GM18508 (cell line): Measurements from ENCODE around the gene DLK2.
"Not testable (repeated sequence)": the region's sequence is repeated elsewhere in the genome, so short reads cannot be mapped to it uniquely, and the experiment has no call there.

ENCODE experiments used
- ATAC-seq: cut with Tn5 transposase; IDR thresholded peaks from one replicate; pipeline ENCODE4 v1.9.1; 2021; ENCODE audit warnings: moderate number of reproducible peaks; ENCODE audit not compliant: insufficient read depth, unreplicated experiment

Gene DLK2, protein sequence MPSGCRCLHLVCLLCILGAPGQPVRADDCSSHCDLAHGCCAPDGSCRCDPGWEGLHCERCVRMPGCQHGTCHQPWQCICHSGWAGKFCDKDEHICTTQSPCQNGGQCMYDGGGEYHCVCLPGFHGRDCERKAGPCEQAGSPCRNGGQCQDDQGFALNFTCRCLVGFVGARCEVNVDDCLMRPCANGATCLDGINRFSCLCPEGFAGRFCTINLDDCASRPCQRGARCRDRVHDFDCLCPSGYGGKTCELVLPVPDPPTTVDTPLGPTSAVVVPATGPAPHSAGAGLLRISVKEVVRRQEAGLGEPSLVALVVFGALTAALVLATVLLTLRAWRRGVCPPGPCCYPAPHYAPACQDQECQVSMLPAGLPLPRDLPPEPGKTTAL

DNA sequence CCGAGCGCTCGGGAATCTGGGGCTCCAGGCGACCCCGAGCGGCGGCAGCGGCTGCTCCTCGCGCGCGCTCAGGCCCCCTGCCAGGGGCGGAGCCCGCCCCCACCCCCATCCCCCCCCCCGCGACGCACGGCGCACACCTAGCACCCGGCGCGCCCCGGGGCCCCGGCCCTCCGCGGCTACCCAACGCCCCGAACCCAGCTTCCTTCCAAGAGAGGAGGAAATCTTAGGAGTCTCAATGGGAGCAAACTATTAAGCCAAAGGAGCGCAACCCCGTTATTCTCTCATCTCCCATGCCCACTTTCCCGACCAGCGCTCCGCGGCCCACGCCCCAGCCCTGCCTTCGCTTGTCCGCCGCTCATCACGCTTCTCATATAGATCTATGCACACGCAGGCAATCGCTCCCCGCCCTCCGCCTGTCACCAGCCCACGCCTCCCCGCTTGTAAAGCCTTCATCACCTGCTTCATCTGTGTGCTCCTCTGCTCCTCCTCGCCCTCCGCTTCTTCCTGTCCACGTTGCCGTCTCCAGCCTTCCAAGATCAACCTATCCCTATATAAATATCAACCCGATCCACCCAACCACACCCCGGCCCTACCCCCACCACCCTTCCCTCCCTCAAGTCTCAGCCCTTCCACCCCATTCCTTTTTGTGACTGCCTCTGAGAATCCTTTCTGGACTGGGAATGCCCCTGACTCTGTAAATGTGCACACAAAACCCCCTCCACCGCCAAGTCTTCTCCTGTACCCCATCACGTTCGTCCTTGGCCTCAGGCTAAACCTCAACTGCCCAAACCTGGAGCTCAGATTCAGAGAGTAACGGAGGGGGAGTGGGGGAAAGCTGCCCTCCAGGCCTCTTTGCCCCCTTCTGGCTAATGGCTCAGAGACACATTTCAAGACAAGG lies at the start of gene DLK2:
Gene DLK2 (minus strand): TSS at position 18 of the 898 bp plus-strand sequence. CDS start 723 bp downstream, outside the sequence.
- no peak for ATAC-seq

DNA sequence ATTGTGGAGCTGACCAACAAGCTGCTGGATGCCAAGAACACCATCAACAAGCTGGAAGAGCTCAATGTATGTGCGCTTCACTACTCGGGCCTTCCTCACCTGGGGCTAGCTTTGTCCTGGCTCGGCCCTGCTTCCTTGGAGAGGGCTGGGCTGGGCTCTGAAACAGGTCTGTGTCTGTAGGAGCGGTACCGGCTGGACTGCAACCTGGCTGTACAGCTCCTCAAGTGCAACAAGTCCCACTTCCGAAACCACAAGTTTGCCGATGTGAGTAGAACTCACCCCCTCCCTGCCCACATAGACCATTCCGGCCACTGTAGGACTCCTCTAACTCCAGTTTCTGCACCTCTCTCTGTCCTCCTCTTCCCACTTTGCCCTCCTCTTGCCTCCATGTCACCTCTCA lies 48.1 kb upstream of the DLK2 start:
- no peak for ATAC-seq

DNA sequence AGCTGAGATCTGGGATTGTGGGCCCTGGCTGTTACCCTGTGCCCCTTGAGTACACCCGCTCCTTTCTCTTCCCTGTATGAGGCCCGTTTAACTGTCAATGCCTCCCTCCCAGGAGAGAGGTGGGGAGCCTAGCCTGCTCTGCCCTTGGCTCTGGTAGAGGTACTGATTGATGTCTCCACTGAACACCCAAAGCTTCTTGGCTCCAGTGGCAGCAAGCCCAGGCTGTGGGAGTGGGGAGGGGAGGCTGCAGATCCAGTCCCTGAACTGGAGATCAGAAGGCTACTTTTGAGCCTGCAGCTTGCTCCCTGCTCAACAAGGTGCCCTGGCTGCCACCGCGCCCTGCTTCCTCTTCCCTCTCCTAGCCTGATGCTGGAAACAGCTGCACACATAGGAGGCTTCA lies 47.3 kb upstream of the DLK2 start:
- ATAC-seq: no peak

DNA sequence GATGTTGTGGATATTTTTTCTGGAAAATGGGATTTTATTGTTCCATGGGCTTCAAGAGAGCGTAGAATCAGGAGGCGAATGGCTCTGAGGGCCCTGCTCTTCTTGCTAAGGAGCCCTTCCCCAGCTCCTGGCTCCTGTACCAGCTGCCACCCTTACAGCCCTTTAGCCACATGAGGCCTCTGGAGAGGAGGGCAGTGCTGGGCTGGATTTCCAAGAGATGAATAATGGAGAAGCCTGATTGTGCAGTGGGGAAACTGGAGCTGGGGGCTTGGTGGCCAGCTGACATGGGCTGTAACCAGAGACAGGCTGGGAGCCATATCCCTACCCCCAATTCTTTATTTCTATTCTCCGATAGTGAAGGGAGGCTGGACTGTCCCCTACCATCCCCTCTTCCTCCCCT lies 45.6 kb upstream of the DLK2 start:
- no peak for ATAC-seq

DNA sequence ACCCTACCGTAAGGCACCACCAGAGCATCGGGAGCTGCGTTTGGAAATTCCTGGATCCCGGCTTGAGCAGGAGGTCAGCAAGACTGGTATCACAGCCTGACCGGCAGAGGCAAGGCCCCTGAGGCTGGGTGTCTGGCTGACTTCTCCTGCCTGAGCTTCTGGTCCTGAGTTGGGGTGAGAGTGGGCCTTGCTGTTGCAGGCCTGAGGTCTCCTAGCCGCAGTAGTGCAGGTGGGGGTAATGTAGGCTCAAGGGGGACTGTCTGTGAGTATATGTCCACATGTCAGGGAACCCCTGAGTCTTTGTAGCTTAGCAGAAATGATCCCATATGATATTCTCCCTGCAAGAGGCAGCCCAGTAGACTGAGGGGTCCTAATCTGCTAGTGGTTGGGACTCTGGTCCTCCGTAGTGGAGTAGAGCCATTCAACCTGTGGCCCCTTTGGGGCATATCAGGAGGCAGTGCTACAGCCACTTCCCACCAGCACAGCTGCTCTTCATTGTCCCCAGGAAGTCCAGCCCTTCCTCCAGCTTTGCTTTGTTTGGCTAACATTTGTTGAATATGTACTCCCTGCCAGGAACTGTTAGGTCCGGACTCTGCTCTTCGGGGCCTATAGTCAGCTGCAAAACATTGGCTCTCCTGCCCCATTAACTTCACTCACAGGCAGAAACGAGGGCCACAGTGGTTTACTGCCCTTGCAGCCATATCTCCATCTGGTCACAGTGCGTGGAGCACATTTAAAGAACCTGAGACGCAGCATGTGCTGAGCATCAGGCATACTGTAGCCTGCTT lies 43.9 kb upstream of the DLK2 start:
- ATAC-seq: no peak

DNA sequence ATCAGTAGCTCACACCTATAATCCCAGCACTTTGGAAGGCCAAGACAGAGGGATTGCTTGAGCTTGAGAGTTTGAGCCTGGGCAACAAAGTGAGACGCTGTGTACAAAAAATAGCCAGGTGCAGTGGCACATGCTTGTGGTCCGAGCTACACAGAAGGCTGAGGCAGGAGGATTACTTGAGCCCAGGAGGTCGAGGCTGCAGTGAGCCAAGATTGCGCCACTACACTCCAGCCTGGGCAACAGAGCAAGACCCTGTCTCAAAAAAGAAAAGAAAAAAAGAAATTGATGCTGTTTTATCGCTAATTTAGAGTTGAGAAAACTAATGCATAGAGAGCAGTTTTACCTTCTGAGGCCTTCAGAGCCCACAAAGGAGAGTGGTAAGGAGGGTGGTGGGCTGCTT lies 42.9 kb upstream of the DLK2 start:
- ATAC-seq: not testable (repeated sequence)

DNA sequence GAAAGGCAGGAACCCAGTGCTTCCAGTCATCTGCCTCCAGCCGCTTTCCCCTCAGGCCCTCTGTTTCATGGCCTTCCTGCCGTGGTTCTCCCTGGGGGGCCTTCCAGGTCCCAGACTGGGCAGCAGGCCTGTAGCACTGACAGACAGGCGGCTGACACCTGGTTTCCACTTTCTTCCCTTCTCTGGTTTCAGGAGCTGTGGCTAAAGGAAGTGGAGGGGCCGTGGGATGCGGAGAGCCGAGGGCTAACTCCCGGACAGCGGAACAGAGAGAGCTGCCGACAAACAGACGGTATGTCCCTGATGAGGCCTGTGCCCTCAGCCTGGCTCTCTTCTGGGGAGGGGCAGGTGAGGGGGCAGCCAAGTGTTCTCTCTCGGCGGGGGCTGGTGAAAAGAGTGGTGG lies 42.3 kb upstream of the DLK2 start:
- no peak for ATAC-seq

DNA sequence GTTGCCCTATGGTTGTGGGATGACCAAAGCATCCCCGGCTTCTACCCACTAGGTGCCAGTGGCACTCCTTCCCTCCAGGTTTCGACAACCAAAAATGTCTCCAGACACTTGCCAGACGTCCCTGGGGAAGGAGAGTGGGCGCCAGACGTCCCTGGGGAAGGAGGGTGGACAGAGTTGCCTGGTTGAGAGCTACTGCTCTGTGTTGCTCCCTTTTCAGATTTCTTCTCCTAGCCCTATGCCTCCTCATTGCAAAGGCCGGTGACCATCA lies 41.7 kb upstream of the DLK2 start:
- no peak for ATAC-seq

DNA sequence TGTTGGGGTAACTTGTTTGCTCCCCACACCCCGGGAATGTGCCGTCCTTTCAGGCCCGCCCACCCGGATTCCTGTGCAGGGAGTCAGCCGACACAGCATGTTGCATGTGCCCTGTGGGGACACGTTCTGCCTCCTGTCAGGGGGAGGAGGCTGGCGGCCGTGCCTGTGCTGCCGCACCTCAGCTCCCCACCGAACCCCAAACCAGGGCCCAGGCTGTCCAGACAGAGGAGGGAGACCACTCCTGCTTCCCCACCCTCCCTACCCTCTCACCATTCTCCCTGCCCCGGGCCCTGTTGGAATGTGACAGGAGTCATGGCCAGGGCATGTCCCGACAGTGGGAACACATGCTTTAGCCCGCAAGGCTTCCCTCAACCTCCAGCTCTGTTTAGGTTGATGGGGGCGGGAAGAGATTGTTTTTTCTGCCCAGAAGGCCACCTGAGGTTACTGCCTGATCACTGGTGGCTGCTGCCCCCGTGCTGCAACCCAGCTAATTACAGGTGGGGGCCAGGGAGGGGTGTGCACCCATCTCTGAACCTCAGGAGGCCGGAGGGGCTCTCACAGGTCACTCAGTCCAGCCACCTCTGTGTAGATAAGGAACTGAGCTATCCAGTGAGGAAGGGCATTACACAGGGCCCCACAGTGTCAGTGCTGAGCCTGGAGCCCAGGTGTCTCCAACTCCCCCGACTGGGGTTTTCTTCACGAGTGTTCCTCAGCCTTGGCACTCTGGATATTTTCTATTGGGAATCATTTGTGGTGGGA lies 41.2 kb upstream of the DLK2 start:
- no peak for ATAC-seq

DNA sequence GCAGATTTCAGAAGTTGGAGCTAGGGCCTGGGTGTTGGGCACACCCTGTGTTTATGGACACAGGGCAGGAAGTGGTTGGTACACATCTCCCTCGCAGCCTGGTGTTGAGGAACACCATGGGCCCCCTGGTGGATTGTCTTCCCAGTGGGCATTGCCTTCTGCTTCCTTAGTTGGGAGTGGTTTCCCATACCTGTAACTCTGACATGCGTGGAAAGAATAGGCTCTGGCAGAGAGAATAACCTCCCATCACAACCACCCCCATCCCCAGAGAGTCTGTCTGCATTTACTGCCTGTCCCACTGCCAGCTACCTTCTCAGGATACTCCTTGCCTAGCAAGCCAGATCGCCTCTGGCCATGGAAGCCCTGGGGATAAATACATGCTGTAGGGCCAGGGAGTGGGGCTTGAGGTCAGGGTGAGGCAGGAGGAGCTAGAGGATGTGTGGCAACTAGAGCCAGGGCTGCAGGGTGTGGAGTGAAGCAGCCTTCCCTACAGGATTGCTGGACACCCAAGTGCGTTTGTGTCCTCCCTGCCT lies 40.1 kb upstream of the DLK2 start:
- no peak for ATAC-seq

DNA sequence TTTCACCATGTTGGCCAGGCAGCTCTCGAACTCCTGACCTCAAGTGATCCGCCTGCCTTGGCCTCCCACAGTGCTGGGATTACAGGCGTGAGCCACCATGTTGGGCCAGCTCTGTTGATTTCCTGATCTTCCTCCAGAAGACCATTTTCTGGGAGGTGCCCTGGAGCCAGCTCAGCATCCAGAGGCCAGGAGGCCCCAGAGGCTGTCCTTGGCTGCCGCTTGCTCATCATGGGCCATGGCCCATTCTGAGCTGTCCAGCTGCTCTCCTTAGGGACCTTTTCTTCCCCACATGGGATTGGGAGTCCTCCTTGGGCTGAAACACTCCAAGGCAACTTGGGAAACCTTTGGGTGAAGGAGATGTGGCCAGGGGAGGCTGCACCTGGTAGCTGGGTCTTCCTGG lies 39.4 kb upstream of the DLK2 start:
- ATAC-seq: no peak

DNA sequence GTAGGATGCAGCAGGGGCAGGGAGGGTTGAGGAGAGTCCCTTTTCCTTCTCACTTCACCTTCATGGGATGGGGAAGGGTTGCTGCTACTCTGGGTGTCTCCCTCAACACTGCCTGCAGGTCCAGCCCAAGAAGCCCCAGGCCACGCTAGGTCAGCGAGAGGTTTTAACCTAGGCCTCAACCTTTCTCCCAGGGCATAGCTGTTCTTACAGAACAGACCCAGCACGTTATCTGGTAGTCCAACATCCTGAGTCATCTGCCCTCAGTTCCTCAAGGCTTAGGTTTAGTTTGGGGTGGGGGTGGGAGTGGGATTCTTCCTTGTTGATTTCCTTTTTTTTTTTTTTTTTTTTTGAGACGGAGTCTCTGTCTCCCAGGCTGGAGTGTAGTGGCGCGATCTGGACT lies 39.0 kb upstream of the DLK2 start:
- ATAC-seq: no peak

DNA sequence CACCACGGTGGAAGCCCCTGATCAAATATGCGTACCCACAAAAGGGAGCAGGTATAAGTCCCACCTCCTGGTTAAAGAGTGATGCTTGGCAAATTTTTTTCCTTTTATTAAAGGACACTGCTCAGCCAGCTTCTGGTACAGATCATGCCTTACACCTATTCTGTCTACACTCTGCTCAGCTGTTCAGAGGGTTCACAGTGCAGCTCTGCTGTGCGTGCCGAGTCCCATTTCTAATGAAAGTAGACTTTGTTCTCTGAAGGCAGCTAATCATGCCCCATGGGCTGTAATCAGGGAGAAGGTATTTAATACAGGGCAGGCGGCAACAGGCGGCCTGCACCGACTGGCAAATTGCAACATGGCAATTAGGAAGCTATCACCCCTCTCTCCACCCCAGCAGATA lies 38.5 kb upstream of the DLK2 start:
- ATAC-seq: no peak

DNA sequence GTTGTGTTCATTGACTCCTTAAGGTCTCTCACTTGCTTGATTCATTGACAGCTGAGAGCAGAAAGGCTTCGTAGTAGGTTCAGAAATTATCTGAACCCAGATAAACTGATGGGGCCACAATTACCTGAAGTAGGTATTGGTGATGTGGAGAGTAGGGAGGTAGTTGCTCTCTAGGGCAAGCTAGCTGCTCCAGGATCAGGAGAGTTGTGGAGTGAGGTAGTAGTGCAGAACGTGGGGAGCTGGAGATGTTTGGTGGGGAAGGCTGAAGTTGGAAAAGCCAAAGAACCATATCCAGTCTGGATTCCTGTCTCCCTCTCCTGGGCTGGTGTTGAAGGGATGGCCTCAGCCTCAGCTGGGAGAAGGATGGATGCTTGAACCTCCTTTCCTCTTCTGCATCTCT lies 37.9 kb upstream of the DLK2 start:
- ATAC-seq: no peak

DNA sequence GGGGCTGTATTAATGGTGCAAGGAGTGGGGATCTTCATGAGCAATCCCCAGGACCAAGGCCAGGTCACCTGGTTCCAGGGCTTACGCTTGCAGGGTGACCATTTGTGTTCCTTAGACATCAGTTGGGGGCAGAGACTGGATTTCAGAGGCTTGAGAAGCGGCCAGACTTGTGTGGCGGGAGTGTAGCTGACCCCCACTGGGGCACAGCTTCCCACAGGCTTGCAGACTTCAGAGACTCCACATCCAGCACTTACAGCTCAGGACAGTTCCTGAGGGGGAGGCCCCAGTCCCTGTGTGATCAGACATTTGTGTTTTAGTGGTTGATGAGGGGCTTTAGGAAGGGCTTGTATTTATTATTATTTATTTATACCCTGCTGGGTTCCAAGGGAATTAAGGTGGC lies 37.3 kb upstream of the DLK2 start:
- ATAC-seq: no peak

DNA sequence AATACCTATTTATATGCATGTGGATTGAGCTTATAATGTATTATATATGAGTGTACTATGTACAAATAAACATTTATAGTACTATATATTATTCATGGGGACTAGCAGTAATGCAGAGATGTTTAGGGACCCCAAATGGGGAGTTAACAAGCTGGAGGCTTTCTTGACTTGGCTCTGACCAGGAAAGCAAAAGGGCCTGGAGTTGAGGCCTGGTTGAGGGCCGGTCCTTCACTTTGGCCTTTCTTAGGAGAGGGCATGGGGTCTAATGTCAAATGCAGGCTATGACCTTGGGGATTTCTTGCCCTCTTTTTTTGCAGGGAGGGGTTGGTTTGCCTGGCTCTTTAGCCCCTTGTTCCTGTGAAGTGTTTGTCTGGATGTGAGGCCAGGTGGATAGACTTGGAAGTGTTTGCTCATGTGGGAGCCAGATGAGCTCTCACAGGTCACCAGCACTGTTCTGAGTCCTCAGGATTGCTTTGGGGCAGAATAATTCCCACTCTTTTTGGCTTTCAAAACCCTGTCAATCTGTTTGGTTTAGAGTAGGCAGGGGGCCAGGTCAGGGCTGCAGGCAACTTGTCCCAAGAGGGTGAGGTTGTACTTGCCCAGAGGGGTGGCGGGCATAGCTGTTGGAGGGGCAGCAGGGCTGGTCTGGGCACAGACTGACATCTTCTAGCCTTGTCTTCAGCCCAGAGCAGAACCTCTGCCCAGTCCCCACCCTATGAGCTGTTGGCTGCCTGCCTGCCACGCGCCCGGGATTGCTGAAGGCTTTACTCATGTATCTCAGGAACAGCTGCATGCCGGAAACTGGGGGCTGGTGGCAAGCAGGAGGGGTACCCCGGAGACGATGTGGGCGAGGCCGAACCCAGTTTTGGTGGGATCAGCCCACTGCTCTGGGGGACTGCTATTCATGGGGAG lies 36.7 kb upstream of the DLK2 start:
- no peak for ATAC-seq

DNA sequence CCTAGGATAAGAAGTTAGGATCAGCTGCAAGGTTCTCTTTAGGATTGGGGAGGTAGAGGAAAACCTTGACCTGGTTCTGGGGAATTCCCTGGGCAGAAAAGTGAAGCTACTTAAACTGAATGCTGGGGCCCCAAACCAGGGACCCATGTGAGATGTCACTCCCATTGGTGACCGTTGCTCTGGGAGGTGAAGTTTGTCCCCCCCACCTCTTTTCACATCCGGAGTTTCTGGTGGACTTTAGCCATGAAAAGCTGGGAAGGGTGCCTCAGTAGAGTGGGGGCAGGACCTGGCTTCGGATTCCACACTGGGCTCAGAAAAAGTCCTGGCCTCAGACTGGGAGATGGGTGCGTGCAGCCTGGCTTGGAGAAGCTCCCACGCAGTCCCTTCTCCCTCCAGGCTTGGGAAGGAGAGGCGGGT lies 35.2 kb upstream of the DLK2 start:
- ATAC-seq: no peak

DNA sequence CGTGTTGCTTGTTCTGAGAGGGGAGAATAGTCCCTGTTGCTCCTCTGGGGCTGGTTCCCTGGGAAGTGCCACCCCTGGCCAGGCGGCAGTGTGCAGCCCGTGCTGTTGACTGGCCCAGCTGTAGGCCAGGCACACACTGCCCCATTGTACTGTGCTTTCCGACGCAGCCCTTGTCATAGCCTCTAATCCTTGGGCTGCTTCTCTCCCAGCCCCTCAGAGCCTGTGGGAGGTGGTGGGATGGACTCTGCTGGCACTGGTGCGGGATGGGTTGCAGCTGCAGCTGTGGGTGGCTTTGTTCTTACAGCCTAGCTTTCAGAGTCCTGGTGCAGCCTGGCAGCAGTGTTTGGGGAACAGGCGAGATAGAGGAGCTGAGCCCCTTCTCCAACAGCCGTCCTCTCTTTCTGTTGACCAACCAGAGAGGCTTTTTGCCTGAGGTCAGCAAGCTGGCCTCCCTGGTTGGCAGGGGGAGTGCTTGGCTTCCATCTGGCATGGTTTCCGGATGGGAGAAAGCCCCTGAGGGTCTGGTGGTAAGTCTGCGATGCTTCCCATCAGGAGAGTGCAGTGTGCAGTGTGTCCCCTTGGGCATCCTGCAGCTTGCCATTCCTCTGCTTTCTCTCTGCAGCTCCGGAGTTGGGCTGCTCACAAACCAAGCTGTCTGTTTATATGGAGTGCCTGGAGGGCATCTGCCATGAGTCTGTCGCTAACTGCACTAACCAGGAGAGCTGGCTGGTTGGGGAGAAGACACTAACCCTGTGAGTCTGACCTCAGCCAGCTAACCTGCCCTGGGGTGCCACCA lies 34.1 kb upstream of the DLK2 start:
- no peak for ATAC-seq
